HepG2 (cell line): ENCODE data around the gene HMBS. TPM values are rescaled to one million over a fixed set of nuclear protein-coding genes. Genes with fewer than 3 reads are reported as not detected.

ENCODE experiments used
- AGO1 ChIP-seq: fragments of 200-400 bp; formaldehyde crosslinking; IDR thresholded peaks from 2 replicates; pipeline ENCODE4 v1.6.1; 2017; ENCODE audit warnings: mild to moderate bottlenecking, low read depth, low read length, moderate library complexity; ENCODE audit not compliant: poor library complexity, severe bottlenecking
- ARID4A ChIP-seq: sonication (generic); formaldehyde crosslinking; IDR thresholded peaks from 2 replicates; pipeline ENCODE4 v1.5.0; 2020; ENCODE audit warnings: mild to moderate bottlenecking, missing genetic modification reagents, borderline replicate concordance
- HDAC1 ChIP-seq: sonication (generic); formaldehyde crosslinking; IDR thresholded peaks from 2 replicates; pipeline ENCODE4 v1.5.1; 2020; ENCODE audit warnings: mild to moderate bottlenecking, missing genetic modification reagents
- PHF8 ChIP-seq: sonication (generic); formaldehyde crosslinking; IDR thresholded peaks from 2 replicates; pipeline ENCODE4 v1.5.0; 2020; ENCODE audit warnings: missing genetic modification reagents
- RAD21 ChIP-seq: fragments of 450-650 bp; formaldehyde crosslinking; IDR thresholded peaks from 2 replicates; pipeline ENCODE4 v1.5.0; 2020; ENCODE audit warnings: mild to moderate bottlenecking
- RBM39 ChIP-seq: fragments of 200-400 bp; formaldehyde crosslinking; IDR thresholded peaks from one replicate; pipeline ENCODE4 v1.6.1; 2018; ENCODE audit warnings: antibody characterized with exemption, mild to moderate bottlenecking, low read depth, low read length; ENCODE audit not compliant: poor library complexity, severe bottlenecking
- REL ChIP-seq: sonication (generic); formaldehyde crosslinking; conservative IDR thresholded peaks from 2 replicates; pipeline ENCODE4 v1.8.0; 2022; ENCODE audit warnings: mild to moderate bottlenecking, missing genetic modification reagents, moderate library complexity
- SAFB2 ChIP-seq: sonication (generic); formaldehyde crosslinking; IDR thresholded peaks from 2 replicates; pipeline ENCODE4 v1.5.1; 2020; ENCODE audit warnings: missing genetic modification reagents, low read depth, mild to moderate bottlenecking, borderline replicate concordance
- ZFY ChIP-seq: sonication (generic); formaldehyde crosslinking; IDR thresholded peaks from 2 replicates; pipeline ENCODE4 v1.4.0; 2020; ENCODE audit warnings: missing genetic modification reagents
- ZFYVE20 ChIP-seq: sonication (generic); formaldehyde crosslinking; IDR thresholded peaks from 2 replicates; pipeline ENCODE4 v1.8.0; 2023; ENCODE audit warnings: low read depth, mild to moderate bottlenecking, moderate library complexity, missing genetic modification reagents, borderline replicate concordance
- ZNF441 ChIP-seq: sonication (generic); formaldehyde crosslinking; IDR thresholded peaks from 2 replicates; pipeline ENCODE4 v1.7.0; 2021; ENCODE audit warnings: missing genetic modification reagents, borderline replicate concordance
- ZSCAN12 ChIP-seq: sonication (generic); formaldehyde crosslinking; IDR thresholded peaks from 2 replicates; pipeline ENCODE4 v1.9.0; 2021; ENCODE audit warnings: mild to moderate bottlenecking, missing genetic modification reagents
- polyA plus RNA-seq, 8 experiments: library from polyadenylated mRNA; depleted of rRNA in 3 of 8; stranded (reverse) in 7 of 8; unstranded in 1 of 8; fragments of >200 nt; fragmentation: Illumina TruSeq in 4 of 8; extraction: Trizol in 4 of 8; gene quantifications; 2 replicates each; pipeline versions ENCODE4 v1.2.1 to v1.2.3, GENCODE V29; 2011 to 2016; ENCODE audit warnings: low read depth in 4 of 8, missing spikeins in 1 of 8, mixed read lengths in 1 of 8; ENCODE audit not compliant: insufficient read depth in 1 of 8
- total RNA-seq, 5 experiments: library from RNA; depleted of rRNA; stranded (reverse); fragments of >200 nt; fragmentation: Illumina TruSeq; extraction: Trizol; gene quantifications; 2 replicates each; pipeline ENCODE4 v1.2.3, GENCODE V29; 2016; ENCODE audit warnings: low read depth in 1 of 5
- TF ChIP-seq, protein P1 (sequence below): sonication (generic); formaldehyde crosslinking; IDR thresholded peaks from 2 replicates; pipeline ENCODE4 v1.4.0; 2020; ENCODE audit warnings: missing genetic modification reagents, borderline replicate concordance
- TF ChIP-seq, protein P2 (sequence below): sonication (generic); formaldehyde crosslinking; IDR thresholded peaks from 2 replicates; pipeline ENCODE4 v1.4.0; 2020; ENCODE audit warnings: mild to moderate bottlenecking, missing genetic modification reagents
- TF ChIP-seq, protein P3 (sequence below): sonication (generic); formaldehyde crosslinking; IDR thresholded peaks from 2 replicates; pipeline ENCODE4 v1.8.1; 2023; ENCODE audit warnings: mild to moderate bottlenecking, moderate library complexity, missing genetic modification reagents

HMBS gene
- total and polyA plus RNA-seq, 2 of the 13 experiments (the other 11 are each of a cell fraction or from before 2014, with no cell fraction given): 9.4 to 46.9 TPM

DNA sequence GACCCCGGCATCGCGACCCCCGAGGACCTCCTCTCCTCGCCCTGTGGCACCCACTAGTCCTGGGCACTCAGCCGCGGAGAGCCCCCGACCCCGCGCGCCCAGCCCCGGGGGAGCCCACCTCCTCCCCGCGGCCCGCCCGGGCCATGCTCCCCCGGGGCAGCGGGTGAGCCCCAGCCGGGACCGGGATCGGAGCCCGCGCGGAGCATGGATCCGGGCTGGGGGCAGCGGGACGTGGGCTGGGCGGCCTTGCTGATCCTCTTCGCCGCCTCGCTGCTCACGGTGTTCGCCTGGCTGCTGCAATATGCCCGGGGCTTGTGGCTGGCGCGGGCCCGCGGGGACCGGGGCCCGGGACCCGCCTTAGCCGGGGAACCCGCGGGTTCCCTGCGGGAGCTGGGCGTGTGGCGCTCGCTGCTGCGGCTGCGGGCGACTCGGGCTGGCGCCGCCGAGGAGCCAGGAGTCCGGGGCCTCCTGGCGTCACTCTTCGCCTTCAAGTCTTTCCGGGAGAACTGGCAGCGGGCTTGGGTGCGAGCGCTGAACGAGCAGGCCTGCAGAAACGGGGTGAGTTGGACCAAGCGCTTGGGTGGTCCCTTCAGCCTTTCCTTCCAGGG lies 23.0 kb downstream of the HMBS start (continued):
- TF ChIP-seq, protein P1, sequence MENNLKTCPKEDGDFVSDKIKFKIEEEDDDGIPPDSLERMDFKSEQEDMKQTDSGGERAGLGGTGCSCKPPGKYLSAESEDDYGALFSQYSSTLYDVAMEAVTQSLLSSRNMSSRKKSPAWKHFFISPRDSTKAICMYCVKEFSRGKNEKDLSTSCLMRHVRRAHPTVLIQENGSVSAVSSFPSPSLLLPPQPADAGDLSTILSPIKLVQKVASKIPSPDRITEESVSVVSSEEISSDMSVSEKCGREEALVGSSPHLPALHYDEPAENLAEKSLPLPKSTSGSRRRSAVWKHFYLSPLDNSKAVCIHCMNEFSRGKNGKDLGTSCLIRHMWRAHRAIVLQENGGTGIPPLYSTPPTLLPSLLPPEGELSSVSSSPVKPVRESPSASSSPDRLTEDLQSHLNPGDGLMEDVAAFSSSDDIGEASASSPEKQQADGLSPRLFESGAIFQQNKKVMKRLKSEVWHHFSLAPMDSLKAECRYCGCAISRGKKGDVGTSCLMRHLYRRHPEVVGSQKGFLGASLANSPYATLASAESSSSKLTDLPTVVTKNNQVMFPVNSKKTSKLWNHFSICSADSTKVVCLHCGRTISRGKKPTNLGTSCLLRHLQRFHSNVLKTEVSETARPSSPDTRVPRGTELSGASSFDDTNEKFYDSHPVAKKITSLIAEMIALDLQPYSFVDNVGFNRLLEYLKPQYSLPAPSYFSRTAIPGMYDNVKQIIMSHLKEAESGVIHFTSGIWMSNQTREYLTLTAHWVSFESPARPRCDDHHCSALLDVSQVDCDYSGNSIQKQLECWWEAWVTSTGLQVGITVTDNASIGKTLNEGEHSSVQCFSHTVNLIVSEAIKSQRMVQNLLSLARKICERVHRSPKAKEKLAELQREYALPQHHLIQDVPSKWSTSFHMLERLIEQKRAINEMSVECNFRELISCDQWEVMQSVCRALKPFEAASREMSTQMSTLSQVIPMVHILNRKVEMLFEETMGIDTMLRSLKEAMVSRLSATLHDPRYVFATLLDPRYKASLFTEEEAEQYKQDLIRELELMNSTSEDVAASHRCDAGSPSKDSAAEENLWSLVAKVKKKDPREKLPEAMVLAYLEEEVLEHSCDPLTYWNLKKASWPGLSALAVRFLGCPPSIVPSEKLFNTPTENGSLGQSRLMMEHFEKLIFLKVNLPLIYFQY (CRISPR knock-in tag): peak; percentile 11; the same call in 1 of the 2 replicates
- TF ChIP-seq, protein P2, sequence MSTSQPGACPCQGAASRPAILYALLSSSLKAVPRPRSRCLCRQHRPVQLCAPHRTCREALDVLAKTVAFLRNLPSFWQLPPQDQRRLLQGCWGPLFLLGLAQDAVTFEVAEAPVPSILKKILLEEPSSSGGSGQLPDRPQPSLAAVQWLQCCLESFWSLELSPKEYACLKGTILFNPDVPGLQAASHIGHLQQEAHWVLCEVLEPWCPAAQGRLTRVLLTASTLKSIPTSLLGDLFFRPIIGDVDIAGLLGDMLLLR (CRISPR knock-in tag): 0 out of 2 replicates have a peak, but pooled peaks have one; percentile 4
- 0 out of 2 replicates have a peak, but pooled peaks have one; percentile 24 for TF ChIP-seq ZSCAN12
- TF ChIP-seq REL (CRISPR knock-in tag): 0 out of 2 replicates have a peak, but pooled peaks have one; percentile 61
- no peak for TF ChIP-seq ZNF441
- peak; percentile 22 for TF ChIP-seq ZFY (CRISPR knock-in tag)
- TF ChIP-seq HDAC1 (CRISPR knock-in tag): 0 out of 2 replicates have a peak, but pooled peaks have one; percentile 11
- peak; percentile 27; the same call in 1 of the 2 replicates for TF ChIP-seq ARID4A (CRISPR knock-in tag)
- peak; percentile 60; the same call in 1 of the 2 replicates for TF ChIP-seq SAFB2
- TF ChIP-seq RBM39: peak; percentile 15
- peak; percentile 70 for TF ChIP-seq AGO1
- TF ChIP-seq PHF8 (CRISPR knock-in tag): peak; percentile 15
- TF ChIP-seq, protein P3, sequence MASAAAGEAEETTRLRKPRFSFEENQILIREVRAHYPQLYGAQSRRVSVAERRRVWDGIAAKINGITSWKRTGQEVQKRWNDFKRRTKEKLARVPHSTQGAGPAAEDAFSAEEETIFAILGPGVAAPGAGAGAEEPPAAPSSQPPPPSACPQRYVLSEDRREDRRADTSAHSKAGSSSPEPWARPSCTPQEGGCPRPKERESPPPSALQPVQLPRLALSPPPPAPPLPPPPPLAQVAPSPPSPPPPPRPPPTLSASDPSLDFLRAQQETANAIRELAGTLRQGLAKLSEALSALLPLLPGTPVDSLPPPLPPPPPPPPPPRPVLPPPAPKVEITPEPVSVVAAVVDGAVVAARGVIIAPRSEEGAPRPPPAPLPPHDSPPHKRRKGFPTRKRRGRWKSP: 0 out of 2 replicates have a peak, but pooled peaks have one; percentile 18
- peak; percentile 4; the same call in 1 of the 2 replicates for TF ChIP-seq RAD21 (CRISPR knock-in tag)
- no peak for TF ChIP-seq ZFYVE20 (CRISPR knock-in tag)
